Esophagus muscularis mucosa (tissue), 3 donors: Measurements from ENCODE around the gene GNG2.

Experiments
- CTCF ChIP-seq, 3 experiments: fragments of 200-600 bp in 2 of 3; fragments of 450-650 bp in 1 of 3; sonication (generic) in 2 of 3; IDR thresholded peaks; one replicate each; pipeline ENCODE4 v1.5.1; 2017 to 2019; ENCODE audit warnings: antibody characterized with exemption in 3 of 3, mild to moderate bottlenecking in 2 of 3, moderate library complexity in 1 of 3
- POLR2A ChIP-seq: fragments of 450-650 bp; IDR thresholded peaks from one replicate; pipeline ENCODE4 v1.6.1; 2017; ENCODE audit warnings: antibody characterized with exemption, moderate library complexity, mild to moderate bottlenecking, low read depth

GRCh38 chr14:51950007-51950406, 89.6 kb downstream of the GNG2 start:
- TF ChIP-seq CTCF (IDR thresholded peaks at IDR 0.05) (no peak), POLR2A (no peak)
